H1 (cell line): ENCODE measurements around the gene SMARCA5. TPM values are rescaled to one million over a fixed set of nuclear protein-coding genes. Genes with fewer than 3 reads are reported as not detected.

Source experiments
- CTCF ChIA-PET: fragments of 300-600 bp; sonication (Branson Sonifier 250); formaldehyde crosslinking; loops from one replicate; lab custom pipeline; 2021; ENCODE audit not compliant: partially characterized antibody; lab: Charles Lee
- POLR2A ChIA-PET: fragments of 300-600 bp; sonication (Branson Sonifier 250); formaldehyde crosslinking; loops from one replicate; lab custom pipeline; 2021; ENCODE audit warnings: inconsistent platforms; ENCODE audit not compliant: partially characterized antibody; lab: Charles Lee
- DNase-seq, 2 experiments: peaks; one replicate each; pipeline versions ENCODE4 v3.0.0 to v3.0.0-alpha.2; 2010 to 2022; ENCODE audit warnings: low spot score in 2 of 2, low read depth in 1 of 2, mixed read lengths in 1 of 2
- FAIRE-seq: peaks from 2 replicates; lab custom pipeline; 2011; peaks lifted over from hg19 to GRCh38; lab: Jason Lieb, UNC
- H2AFZ ChIP-seq: 2 replicates; pipeline ENCODE4 v1.8.1; 2012; ENCODE audit warnings: low read length, inconsistent platforms
- H2AK5ac ChIP-seq: 2 replicates; pipeline ENCODE4 v1.6.1; 2013; ENCODE audit warnings: low read depth, low read length
- H2BK120ac ChIP-seq: replicated peaks from 2 replicates; pipeline ENCODE3; 2013; ENCODE audit warnings: low read depth, low read length, inconsistent platforms
- H2BK12ac ChIP-seq: 2 replicates; pipeline ENCODE4 v1.6.1; 2013; ENCODE audit warnings: low read depth, low read length
- H2BK15ac ChIP-seq: 2 replicates; pipeline ENCODE4 v1.6.1; 2013; ENCODE audit warnings: low read length
- H2BK20ac ChIP-seq: 2 replicates; pipeline ENCODE4 v1.6.1; 2013; ENCODE audit warnings: low read length
- H2BK5ac ChIP-seq: 2 replicates; pipeline ENCODE4 v1.6.1; 2013; ENCODE audit warnings: low read depth, low read length
- H3K14ac ChIP-seq: 2 replicates; pipeline ENCODE4 v1.6.1; 2013; ENCODE audit warnings: inconsistent platforms; ENCODE audit not compliant: insufficient read length
- H3K18ac ChIP-seq: 2 replicates; pipeline ENCODE4 v1.6.1; 2013; ENCODE audit warnings: low read length; ENCODE audit errors: extremely low read depth
- H3K23ac ChIP-seq: 2 replicates; pipeline ENCODE4 v1.6.1; 2013; ENCODE audit warnings: inconsistent platforms; ENCODE audit not compliant: insufficient read length
- H3K23me2 ChIP-seq: 2 replicates; pipeline ENCODE4 v1.6.1; 2013; ENCODE audit warnings: low read depth, low read length
- H3K27ac ChIP-seq: 2 replicates; pipeline ENCODE4 v1.6.1; 2011; ENCODE audit warnings: low read depth, low read length, inconsistent platforms
- H3K27me3 ChIP-seq, 4 experiments: replicated peaks in 1 of 4; 1 replicate in 1 of 4; 2 replicates in 3 of 4; pipeline versions ENCODE4 v1.6.1 to v1.8.1; 2011 to 2013; ENCODE audit warnings: low read length in 3 of 4, mild to moderate bottlenecking in 3 of 4, inconsistent platforms in 2 of 4, mixed read lengths in 2 of 4, moderate library complexity in 1 of 4; ENCODE audit not compliant: control insufficient read depth in 3 of 4, insufficient read depth in 3 of 4; ENCODE audit errors: extremely low read depth in 1 of 4
- H3K36me3 ChIP-seq, 4 experiments: 2 replicates each; pipeline versions ENCODE4 v1.6.1 to v1.8.1; 2011 to 2013; ENCODE audit warnings: mild to moderate bottlenecking in 4 of 4, low read length in 3 of 4, moderate library complexity in 2 of 4, control low read depth in 1 of 4, inconsistent platforms in 1 of 4; ENCODE audit not compliant: insufficient read depth in 4 of 4, control insufficient read depth in 2 of 4
- H3K4ac ChIP-seq: replicated peaks from 2 replicates; pipeline ENCODE3; 2013; ENCODE audit warnings: low read length, low read depth, mixed read lengths, inconsistent platforms; ENCODE audit not compliant: insufficient read length
- H3K4me1 ChIP-seq, 4 experiments: replicated peaks in 1 of 4; 1 replicate in 1 of 4; 2 replicates in 3 of 4; pipeline versions ENCODE4 v1.6.1 to v1.8.1; 2011 to 2013; ENCODE audit warnings: low read length in 3 of 4, inconsistent platforms in 2 of 4, mixed read lengths in 1 of 4; ENCODE audit not compliant: insufficient read depth in 4 of 4, control insufficient read depth in 3 of 4
- H3K4me2 ChIP-seq, 2 experiments: 2 replicates each; pipeline versions ENCODE4 v1.6.1 to v1.8.1; 2011 to 2013; ENCODE audit warnings: low read depth in 2 of 2, low read length in 2 of 2, control low read depth in 1 of 2, inconsistent platforms in 1 of 2, mild to moderate bottlenecking in 1 of 2; ENCODE audit not compliant: insufficient read depth in 1 of 2
- H3K4me3 ChIP-seq, 4 experiments: fragments of 200-600, 300-600 bp in 1 of 4; sonication (generic), shearing (Covaris generic), sonication (Bioruptor Twin) in 1 of 4; 2 replicates each; pipeline versions ENCODE4 v1.5.1 to v1.8.1; 2011 to 2016; ENCODE audit warnings: low read length in 4 of 4, low read depth in 3 of 4, control low read depth in 2 of 4, inconsistent platforms in 2 of 4, mild to moderate bottlenecking in 2 of 4, mixed read lengths in 1 of 4, moderate library complexity in 1 of 4; ENCODE audit not compliant: insufficient read depth in 2 of 4; ENCODE audit errors: extremely low read depth in 1 of 4
- H3K56ac ChIP-seq: replicated peaks from 2 replicates; pipeline ENCODE3; 2013; ENCODE audit warnings: low read depth, mild to moderate bottlenecking, mixed read lengths, low read length, inconsistent platforms; ENCODE audit not compliant: insufficient read length
- H3K79me1 ChIP-seq: 2 replicates; pipeline ENCODE4 v1.6.1; 2013; ENCODE audit warnings: low read depth, low read length, control low read depth
- H3K79me2 ChIP-seq, 2 experiments: 2 replicates each; pipeline versions ENCODE4 v1.6.1 to v1.8.1; 2012 to 2013; ENCODE audit warnings: low read length in 2 of 2, mild to moderate bottlenecking in 2 of 2, inconsistent platforms in 1 of 2; ENCODE audit not compliant: insufficient read depth in 2 of 2, control insufficient read depth in 1 of 2
- H3K9ac ChIP-seq, 4 experiments: replicated peaks in 1 of 4; 1 replicate in 1 of 4; 2 replicates in 3 of 4; pipeline versions ENCODE4 v1.6.1 to v1.8.1; 2011 to 2013; ENCODE audit warnings: low read depth in 3 of 4, low read length in 3 of 4, control low read depth in 2 of 4, mild to moderate bottlenecking in 2 of 4, moderate library complexity in 2 of 4, inconsistent platforms in 1 of 4; ENCODE audit errors: extremely low read depth in 1 of 4
- H3K9me3 ChIP-seq, 2 experiments: 2 replicates each; pipeline versions ENCODE4 v1.6.1 to v1.8.1; 2012 to 2013; ENCODE audit warnings: mild to moderate bottlenecking in 2 of 2, moderate library complexity in 2 of 2, control low read depth in 1 of 2, inconsistent platforms in 1 of 2, low read depth in 1 of 2, low read length in 1 of 2, mixed read lengths in 1 of 2; ENCODE audit not compliant: insufficient read depth in 2 of 2
- H4K20me1 ChIP-seq, 2 experiments: replicated peaks in 1 of 2; 2 replicates each; pipeline versions ENCODE3 to v1.8.1; 2011 to 2013; ENCODE audit warnings: inconsistent platforms in 2 of 2, low read length in 2 of 2, mild to moderate bottlenecking in 1 of 2; ENCODE audit not compliant: insufficient read depth in 2 of 2, control insufficient read depth in 1 of 2
- H4K5ac ChIP-seq: 2 replicates; pipeline ENCODE4 v1.6.1; 2013; ENCODE audit warnings: low read length, low read depth, mixed read lengths, inconsistent platforms; ENCODE audit not compliant: insufficient read length
- H4K8ac ChIP-seq: 2 replicates; pipeline ENCODE4 v1.8.0; 2013; ENCODE audit warnings: mild to moderate bottlenecking, moderate library complexity, low read length, inconsistent platforms; ENCODE audit not compliant: insufficient read depth; ENCODE audit errors: extremely low read depth
- H4K91ac ChIP-seq: replicated peaks from 2 replicates; pipeline ENCODE3; 2013; ENCODE audit warnings: low read length, mixed read lengths, inconsistent platforms; ENCODE audit not compliant: insufficient read length
- GTF2F1 ChIP-seq: IDR thresholded peaks from 2 replicates; pipeline ENCODE4 v1.6.1; 2012; ENCODE audit warnings: low read depth, low read length, improper control_type of control experiment, borderline replicate concordance
- MAFK ChIP-seq: IDR thresholded peaks from 2 replicates; pipeline ENCODE4 v1.6.1; 2012; ENCODE audit warnings: low read depth, mild to moderate bottlenecking, improper control_type of control experiment, low read length
- WGBS, 2 experiments: shearing (Covaris generic) in 1 of 2; methylation state at CpG; one replicate each; pipeline versions ENCODE4 v1.1.6 to v1.1.7; 2013 to 2015; ENCODE audit warnings: low lambda C conversion rate in 2 of 2, mixed read lengths in 2 of 2, inconsistent platforms in 1 of 2, low coverage in 1 of 2, missing lambda C conversion rate in 1 of 2; ENCODE audit not compliant: insufficient replicate concordance in 2 of 2, insufficient coverage in 1 of 2, insufficient read length in 1 of 2; ENCODE audit errors: extremely low coverage in 1 of 2, missing lambda C conversion rate in 1 of 2; 5-methylcytosine and 5-hydroxymethylcytosine counted together
- polyA plus RNA-seq, 7 experiments: library from polyadenylated mRNA; depleted of rRNA in 3 of 7; stranded (reverse) in 5 of 7; unstranded in 2 of 7; fragments of >200 nt in 5 of 7; fragments of 200-250 nt in 2 of 7; gene quantifications; 1 replicate in 5 of 7; 2 replicates in 1 of 7; 4 replicates in 1 of 7; pipeline versions ENCODE4 v1.2.1 to v1.2.3, GENCODE V29; 2011 to 2013; ENCODE audit warnings: missing spikeins in 2 of 7, mixed read lengths in 2 of 7
- total RNA-seq: library from RNA; stranded (reverse); fragmentation: NEBNext Ultra II Directional; extraction: Animal tissue kit (Norgen Biotek cat#: 25700); gene quantifications from 2 replicates; pipeline ENCODE4 v1.2.1, GENCODE V29; 2021

SMARCA5 gene
- total and polyA plus RNA-seq, 2 of the 8 experiments (the other 6 are each of a cell fraction or from before 2014, with no cell fraction given) = 13.9 to 112 TPM

DNA sequence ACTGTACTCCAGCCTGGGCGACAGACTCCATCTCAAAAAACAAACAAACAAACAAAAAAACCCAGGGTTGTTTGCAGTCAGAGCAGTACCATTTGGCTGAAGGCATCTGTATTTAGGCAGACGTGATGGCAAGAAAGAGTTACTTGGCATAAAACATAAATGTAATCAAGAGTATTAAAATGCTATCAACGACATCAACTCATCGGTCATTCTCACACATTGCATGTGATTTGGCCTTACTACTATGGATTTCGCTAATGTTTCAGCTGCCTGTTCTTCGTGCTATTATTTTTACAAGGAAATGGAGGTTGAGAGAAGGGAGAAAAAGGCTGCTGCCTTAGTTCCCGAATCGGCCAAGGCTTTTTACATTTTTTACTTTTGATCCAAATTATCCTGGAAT lies 15.5 kb upstream of the SMARCA5 start:
- H3K4me3 ChIP-seq = no peak overlapping the region
- H4K91ac ChIP-seq = no peak overlapping the region
- no peak overlapping the region for H2AFZ ChIP-seq
- H3K79me1 ChIP-seq = no peaks in the 10 kb centered on the region
- POLR2A ChIA-PET = no interaction called here
- no peak overlapping the region for H3K9ac ChIP-seq
- no peaks in the 10 kb centered on the region for H3K79me2 ChIP-seq
- no peak overlapping the region for H3K23ac ChIP-seq
- H3K27me3 ChIP-seq = no peaks in the 10 kb centered on the region
- no peak for FAIRE-seq
- no peak overlapping the region for H2BK15ac ChIP-seq
- 94% methylated on average over 8 of the region's 8 CpGs; no CpG with 5 or more reads in 1 of the 2 experiments for WGBS, 2 experiments
- H4K5ac ChIP-seq = no peak overlapping the region
- TF ChIP-seq GTF2F1 (no peak), MAFK (no peak)
- no peak overlapping the region for H3K27ac ChIP-seq
- H4K20me1 ChIP-seq = no peaks in the 10 kb centered on the region
- H3K18ac ChIP-seq = no peak overlapping the region
- H3K36me3 ChIP-seq = no peaks in the 10 kb centered on the region
- H3K14ac ChIP-seq = no peak overlapping the region
- no peak overlapping the region for H2BK5ac ChIP-seq
- H3K23me2 ChIP-seq = no peaks in the 10 kb centered on the region
- no peak for DNase-seq
- no peaks in the 10 kb centered on the region for H3K9me3 ChIP-seq
- H2BK20ac ChIP-seq = no peak overlapping the region
- no peaks in the 10 kb centered on the region for H3K4me1 ChIP-seq
- CTCF ChIA-PET = no interaction called here
- H2BK120ac ChIP-seq = no peak overlapping the region
- H2AK5ac ChIP-seq = no peak overlapping the region
- no peak overlapping the region for H3K4ac ChIP-seq
- H4K8ac ChIP-seq = no peak overlapping the region
- H3K56ac ChIP-seq = no peak overlapping the region
- H2BK12ac ChIP-seq = no peak overlapping the region
- no peak overlapping the region for H3K4me2 ChIP-seq
